HG03521 (cell line): Measurements from ENCODE around the gene EFNA2.
A peak's percentile ranks its signal among the peaks of the same experiment; 100 is the strongest.

Experiments used
- ATAC-seq: cut with Tn5 transposase; IDR thresholded peaks from one replicate; pipeline ENCODE4 v1.9.1; 2021; ENCODE audit warnings: mild to moderate bottlenecking, moderate library complexity; ENCODE audit not compliant: unreplicated experiment

The EFNA2 gene

DNA sequence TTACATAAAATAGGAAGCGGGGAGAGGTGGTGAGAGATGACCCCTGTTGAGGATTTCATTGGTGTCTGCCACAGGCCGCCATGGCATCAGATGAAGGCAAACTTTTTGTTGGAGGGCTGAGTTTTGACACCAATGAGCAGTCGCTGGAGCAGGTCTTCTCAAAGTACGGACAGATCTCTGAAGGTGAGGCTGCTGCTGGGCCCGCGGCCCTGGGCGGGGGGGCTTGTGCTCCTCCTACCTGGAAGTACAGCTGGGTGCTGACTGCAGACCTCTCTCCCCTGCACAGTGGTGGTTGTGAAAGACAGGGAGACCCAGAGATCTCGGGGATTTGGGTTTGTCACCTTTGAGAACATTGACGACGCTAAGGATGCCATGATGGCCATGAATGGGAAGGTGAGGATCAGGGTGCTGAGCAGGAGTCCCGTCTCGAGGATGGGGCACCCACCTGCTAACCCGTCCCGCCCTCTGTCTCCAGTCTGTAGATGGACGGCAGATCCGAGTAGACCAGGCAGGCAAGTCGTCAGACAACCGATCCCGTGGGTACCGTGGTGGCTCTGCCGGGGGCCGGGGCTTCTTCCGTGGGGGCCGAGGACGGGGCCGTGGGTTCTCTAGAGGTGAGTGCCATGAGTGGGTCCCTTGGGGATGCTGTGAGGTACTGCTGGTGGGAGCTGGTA, 14.7 kb upstream of the EFNA2 start:
- ATAC-seq = no peak

- ATAC-seq = no peak
Observed at GRCh38 chr19:1271528-1272422, 13.9 kb upstream of the EFNA2 start.

- no peak for ATAC-seq
Observed at GRCh38 chr19:1272423-1273262, 13.0 kb upstream of the EFNA2 start.

DNA sequence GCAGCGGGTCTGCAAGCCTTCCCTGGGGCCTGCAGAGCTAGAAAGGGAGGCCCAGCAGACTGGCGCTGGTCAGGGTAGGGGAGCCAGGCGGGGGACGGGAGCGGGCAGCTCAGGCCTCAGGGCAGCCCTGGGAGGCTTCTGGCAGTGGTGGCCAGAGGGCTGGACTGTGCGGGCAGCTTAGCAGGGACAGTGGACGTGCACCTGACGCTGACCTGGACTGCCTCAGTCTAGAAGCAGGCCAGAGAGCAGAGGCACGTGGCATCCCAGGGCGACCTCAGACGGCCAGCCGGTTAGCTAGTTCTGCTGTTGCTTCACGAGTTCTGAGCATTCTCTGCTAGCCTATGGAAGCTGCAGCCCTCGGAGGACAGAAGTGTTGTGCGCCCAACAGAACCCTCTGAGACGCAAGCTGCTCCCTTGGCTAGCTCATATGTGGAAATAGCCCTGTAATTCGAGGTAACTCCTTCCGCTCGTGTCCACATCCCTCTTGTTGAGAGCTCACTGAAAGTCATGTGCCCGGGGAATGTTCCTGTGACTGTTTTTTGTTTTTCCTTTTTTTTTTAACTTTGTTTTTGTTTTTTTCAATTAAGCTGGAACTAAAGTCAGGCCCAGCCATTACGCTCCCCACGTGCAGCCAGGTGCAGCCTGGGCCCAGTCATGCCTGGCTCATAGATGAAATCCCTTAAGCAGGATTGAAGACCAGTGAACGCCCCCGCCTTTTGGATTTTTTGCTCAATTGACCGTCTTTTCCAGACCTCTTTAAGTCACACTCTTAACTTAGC, 12.2 kb upstream of the EFNA2 start:
- no peak for ATAC-seq

DNA sequence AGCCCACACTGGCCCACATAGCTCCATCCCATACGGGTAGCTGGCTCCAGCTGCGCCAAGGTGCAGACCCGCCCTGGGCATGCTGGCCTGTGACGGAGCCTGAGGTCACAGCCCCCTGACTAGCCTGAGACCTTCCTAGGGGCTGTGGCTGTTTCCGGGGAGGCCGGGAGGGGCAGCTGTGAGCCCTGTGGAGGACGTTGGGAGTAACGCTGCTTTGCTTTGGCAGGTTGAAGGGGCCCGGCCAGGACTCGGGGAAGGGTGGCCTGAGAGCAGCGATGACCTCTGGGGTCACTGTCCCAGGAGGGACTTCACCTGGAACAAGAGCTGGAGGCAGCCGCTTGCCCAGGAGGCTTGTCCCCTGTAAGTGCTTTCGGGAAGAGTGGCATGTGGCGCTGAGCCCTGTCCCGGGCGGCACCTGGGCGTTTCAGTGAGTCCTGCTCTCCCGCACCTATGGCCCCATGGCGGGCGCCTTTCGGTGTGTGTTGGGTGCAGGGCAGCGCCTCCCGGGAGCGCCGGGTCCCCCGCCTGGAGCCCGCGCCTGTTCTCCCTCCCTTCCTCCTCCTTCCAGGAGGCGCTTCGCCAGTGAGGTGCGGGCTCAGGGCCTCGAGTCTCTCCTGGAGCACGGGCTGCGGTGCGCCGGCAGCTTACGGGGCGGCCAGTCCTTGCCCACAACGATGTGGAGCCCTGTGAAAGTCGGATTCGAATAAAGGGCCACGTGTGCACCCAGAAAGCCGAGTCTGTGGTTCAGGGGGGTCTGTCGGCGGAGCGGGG, 11.4 kb upstream of the EFNA2 start:
- no peak for ATAC-seq

DNA sequence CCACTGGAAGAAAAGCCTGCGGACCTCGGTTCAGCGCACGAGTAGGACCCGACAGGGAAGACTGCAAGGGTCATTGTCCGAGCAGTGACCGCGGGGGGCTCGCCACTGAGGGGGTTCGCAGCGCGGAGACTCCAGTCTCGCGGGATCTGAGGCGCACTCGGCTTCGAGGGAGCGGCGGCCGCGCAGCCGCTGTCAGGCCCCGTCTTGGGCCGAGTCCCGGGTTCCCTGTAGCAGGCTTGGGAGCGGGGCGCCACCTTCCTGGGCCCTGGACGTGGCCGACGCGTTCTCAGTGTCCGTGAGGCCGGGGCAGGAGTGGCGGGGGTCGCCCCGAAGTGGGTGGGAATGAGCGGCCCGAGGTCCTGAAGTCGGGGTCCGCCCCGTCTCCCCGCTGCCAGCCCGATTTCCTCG, 10.8 kb upstream of the EFNA2 start:
- ATAC-seq = no peak

DNA sequence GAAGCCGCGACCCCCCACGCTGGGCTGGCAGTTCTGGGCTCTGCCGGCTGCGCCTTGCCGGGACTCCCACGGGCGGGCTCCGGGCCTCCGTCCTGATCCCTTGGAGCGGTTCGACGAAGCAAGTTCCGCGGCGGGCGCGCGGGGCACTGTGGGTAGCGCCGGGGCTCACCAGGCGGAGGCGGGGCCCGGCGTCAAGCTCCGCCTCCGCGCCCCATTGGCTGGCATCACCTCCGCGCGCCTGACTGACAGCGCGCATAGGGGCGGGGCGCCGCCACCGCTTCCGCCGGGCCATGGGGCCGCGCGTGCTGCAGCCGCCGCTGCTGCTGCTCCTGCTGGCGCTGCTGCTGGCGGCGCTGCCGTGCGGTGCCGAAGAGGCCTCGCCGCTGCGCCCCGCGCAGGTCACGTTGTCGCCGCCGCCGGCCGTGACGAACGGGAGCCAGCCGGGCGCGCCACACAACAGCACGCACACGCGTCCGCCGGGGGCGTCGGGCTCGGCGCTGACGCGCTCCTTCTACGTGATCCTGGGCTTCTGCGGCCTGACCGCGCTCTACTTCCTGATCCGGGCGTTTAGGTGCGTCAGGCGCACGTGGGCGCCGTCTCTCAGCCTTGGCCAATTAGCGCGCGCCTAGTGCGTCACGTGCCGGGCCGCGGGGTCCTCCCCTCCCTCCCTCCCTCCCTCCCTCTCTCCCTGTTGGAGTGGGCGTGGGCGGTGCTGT, 10.3 kb upstream of the EFNA2 start, which contains the start of gene FAM174C:
Gene FAM174C (plus strand): TSS at position 271 of the 716 bp plus-strand sequence. CDS start 20 bp downstream, at position 291.
- ATAC-seq = peak; percentile 74

DNA sequence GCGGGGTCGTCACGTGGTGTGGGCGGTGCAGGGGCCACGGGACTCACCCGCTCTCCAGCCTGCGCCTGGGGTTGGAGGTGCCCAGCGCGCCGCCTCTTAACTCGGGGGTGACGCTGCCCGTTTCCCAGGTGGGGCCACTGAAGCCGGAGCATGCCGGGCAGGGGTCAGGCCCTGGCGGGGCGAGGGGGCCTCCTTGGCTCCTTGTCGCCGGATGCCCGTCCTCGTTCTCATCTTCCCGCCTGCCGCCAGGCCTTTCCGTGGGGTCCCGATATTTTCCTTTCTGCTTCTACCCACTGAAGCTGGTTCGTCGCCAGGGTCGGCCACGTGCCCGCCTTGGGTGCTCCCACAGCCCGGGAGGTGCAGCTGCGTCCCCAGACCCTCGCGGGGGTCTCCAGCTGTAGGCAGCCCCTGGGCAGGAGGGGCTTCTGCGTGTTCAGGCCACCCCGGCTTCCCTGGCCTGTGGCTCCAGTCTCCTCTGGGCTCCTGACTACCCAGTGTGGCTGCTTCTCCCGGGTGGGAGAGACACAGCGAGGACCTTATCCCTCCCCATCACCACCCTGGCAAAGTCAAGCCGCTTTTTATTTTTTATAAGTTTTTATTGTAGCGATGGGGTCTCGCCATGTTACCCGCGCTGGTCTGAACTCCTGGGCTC, 9.6 kb upstream of the EFNA2 start:
- ATAC-seq = no peak

- ATAC-seq = no peak
Observed at GRCh38 chr19:1276628-1277022, 9.0 kb upstream of the EFNA2 start.

DNA sequence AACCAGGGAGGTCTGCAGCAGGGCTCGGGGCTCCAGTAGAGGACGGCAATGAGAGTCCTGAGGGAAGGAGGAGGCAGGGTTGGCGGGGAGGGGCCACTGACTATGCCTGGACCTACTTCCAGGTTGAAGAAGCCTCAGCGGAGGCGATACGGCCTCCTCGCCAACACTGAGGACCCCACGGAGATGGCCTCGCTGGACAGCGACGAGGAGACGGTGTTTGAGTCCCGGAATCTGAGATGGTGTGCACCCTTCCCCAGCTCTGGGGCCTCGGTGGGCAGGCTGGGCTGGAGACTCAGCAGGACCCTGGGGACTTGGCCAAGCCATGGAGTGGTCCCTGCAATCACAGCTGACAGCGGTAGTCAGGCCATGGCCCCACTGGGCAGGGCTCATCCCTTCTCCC, 8.6 kb upstream of the EFNA2 start:
- ATAC-seq = no peak

DNA sequence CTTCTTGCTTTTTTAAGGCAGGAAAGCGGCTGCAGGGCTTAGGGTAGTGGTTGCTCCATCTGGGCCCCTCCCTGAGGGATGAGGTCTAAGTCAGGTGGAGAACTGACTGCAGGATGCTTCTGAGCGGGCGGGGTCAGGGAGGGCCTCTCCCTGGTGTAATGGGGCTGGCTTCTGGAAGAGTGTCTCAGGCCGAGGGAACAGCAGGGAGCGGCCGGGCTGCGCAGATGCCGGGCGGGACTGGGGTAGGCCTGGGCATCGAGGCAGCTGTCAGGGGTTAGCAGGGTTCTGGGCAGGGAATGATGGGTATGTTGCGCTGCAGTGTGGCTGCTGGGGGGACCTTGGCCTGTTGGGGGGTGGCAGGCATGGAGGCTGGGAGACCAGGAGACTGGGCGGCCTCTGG, 7.6 kb upstream of the EFNA2 start:
- no peak for ATAC-seq

- no peak for ATAC-seq
Observed at GRCh38 chr19:1278713-1279660, 6.7 kb upstream of the EFNA2 start.

GRCh38 chr19:1279782-1280341, 5.8 kb upstream of the EFNA2 start:
- ATAC-seq = no peak

DNA sequence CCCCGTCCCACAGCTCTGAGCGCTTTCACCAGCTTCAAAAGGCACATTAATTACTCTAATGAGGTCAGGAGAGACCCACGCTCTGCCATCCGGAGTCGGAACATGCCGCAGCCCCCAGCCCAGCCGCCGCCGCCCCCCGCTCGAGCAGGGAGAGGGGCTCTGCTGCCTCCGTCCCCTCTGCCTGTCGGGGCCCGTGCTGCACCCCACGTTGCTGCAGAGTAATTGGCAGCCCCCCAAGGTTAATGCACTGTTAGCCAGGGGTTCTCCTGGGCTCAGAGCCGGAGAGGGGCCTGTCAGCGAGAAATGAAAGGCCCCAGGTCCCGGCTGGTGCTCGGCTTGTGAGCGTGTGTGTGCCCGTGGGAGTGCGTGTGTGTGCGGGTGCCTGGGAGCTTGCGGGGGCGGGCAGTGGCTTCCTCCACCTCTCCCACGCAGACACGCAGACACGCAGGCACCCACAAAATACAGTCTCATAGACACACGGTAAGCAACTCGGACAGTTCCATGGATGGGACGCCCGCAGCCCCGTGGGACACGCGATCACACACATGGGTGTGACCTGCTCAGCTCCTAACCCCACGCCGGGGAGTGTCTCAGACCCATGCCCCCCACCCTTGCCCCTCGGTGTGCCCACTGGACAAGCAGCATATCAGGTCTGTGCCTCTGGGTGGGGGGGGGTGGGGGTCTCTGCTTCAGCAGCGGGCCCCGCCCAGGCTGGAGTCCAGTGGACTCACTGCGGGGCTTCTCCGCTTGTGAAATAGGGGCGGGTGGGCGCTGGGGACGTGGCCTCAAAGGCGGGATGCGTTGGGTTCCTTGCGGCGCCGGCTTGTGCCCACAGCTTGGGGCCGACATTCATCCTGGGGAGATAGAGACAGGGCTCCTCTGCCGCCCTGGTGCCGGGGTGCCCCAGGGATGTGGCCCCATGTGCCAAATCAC, 4.8 kb upstream of the EFNA2 start:
- no peak for ATAC-seq

- ATAC-seq = no peak
Observed at GRCh38 chr19:1281569-1282287, 3.9 kb upstream of the EFNA2 start.
